ENCODE data around the gene HSD17B2.
"Not testable (repeated sequence)": the region's sequence is repeated elsewhere in the genome, so short reads cannot be mapped to it uniquely, and the experiment has no call there.

Gene HSD17B2

GRCh38 chr16:82108100-82108499, 73.0 kb downstream of the HSD17B2 start:
- Mint-ChIP-seq H3K9me3 (no peaks in the 10 kb centered on the region), H3K4me1 (peaks cover 6% of the 10 kb centered on the region), H3K27ac (no peak overlapping the region), H3K36me3 (no peaks in the 10 kb centered on the region), H3K4me3 (no peak overlapping the region)
- ATAC-seq (no peak), DNase-seq (ENCODE audit: low spot score in 2 of 2) (no peak)

GRCh38 chr16:82108774-82109173, 73.7 kb downstream of the HSD17B2 start:
- Mint-ChIP-seq H3K4me3 (no peak overlapping the region), H3K9me3 (peaks cover 2% of the 10 kb centered on the region), H3K27ac (no peak overlapping the region), H3K36me3 (no peaks in the 10 kb centered on the region), H3K4me1 (peaks cover 6% of the 10 kb centered on the region)
- no peak for DNase-seq (ENCODE audit: low spot score in 2 of 2)
- no peak for ATAC-seq

GRCh38 chr16:82109266-82109665, 74.2 kb downstream of the HSD17B2 start:
- not testable (repeated sequence) for H3K4me1 Mint-ChIP-seq; H3K27ac Mint-ChIP-seq; H3K4me3 Mint-ChIP-seq; ATAC-seq; DNase-seq (ENCODE audit: low spot score in 2 of 2); H3K36me3 Mint-ChIP-seq; H3K9me3 Mint-ChIP-seq

GRCh38 chr16:82111944-82112343, 76.9 kb downstream of the HSD17B2 start:
- Mint-ChIP-seq H3K4me1 (peaks cover 6% of the 10 kb centered on the region), H3K4me3 (no peak overlapping the region), H3K36me3 (no peaks in the 10 kb centered on the region), H3K9me3 (peaks cover 2% of the 10 kb centered on the region), H3K27ac (no peak overlapping the region)
- ATAC-seq (peak; percentile 36), DNase-seq (ENCODE audit: low spot score in 2 of 2) (no peak)

- ATAC-seq: no peak
- H3K27ac Mint-ChIP-seq: no peak overlapping the region
- no peaks in the 10 kb centered on the region for H3K36me3 Mint-ChIP-seq
- H3K4me1 Mint-ChIP-seq: peaks cover 5% of the 10 kb centered on the region
- peaks cover 2% of the 10 kb centered on the region for H3K9me3 Mint-ChIP-seq
- no peak for DNase-seq (ENCODE audit: low spot score in 2 of 2)
- H3K4me3 Mint-ChIP-seq: no peak overlapping the region
These were observed 78.7 kb downstream of the HSD17B2 start for GRCh38 chr16:82113741-82114140.

GRCh38 chr16:82116535-82116934, 81.5 kb downstream of the HSD17B2 start:
- Mint-ChIP-seq H3K36me3 (no peaks in the 10 kb centered on the region), H3K4me1 (no peaks in the 10 kb centered on the region), H3K9me3 (peaks cover 2% of the 10 kb centered on the region), H3K27ac (no peak overlapping the region), H3K4me3 (no peak overlapping the region)
- ATAC-seq: no peak
- no peak for DNase-seq (ENCODE audit: low spot score in 2 of 2)

GRCh38 chr16:82118749-82119148, 83.7 kb downstream of the HSD17B2 start:
- DNase-seq (ENCODE audit: low spot score in 2 of 2) (no peak), ATAC-seq (no peak)
- Mint-ChIP-seq H3K4me3 (no peak overlapping the region), H3K36me3 (no peaks in the 10 kb centered on the region), H3K27ac (no peak overlapping the region), H3K9me3 (peaks cover under 1% of the 10 kb centered on the region), H3K4me1 (no peaks in the 10 kb centered on the region)

GRCh38 chr16:82119405-82119804, 84.4 kb downstream of the HSD17B2 start:
- ATAC-seq (no peak), DNase-seq (ENCODE audit: low spot score in 2 of 2) (no peak)
- Mint-ChIP-seq H3K4me3 (no peak overlapping the region), H3K36me3 (no peaks in the 10 kb centered on the region), H3K27ac (no peak overlapping the region), H3K4me1 (no peaks in the 10 kb centered on the region), H3K9me3 (no peaks in the 10 kb centered on the region)

- H3K9me3 Mint-ChIP-seq: no peaks in the 10 kb centered on the region
- H3K4me3 Mint-ChIP-seq: no peak overlapping the region
- no peak overlapping the region for H3K27ac Mint-ChIP-seq
- no peak for DNase-seq (ENCODE audit: low spot score in 2 of 2)
- no peaks in the 10 kb centered on the region for H3K36me3 Mint-ChIP-seq
- ATAC-seq: no peak
- H3K4me1 Mint-ChIP-seq: no peaks in the 10 kb centered on the region
These were observed 89.6 kb downstream of the HSD17B2 start for GRCh38 chr16:82124651-82125050.

- peaks cover 12% of the 10 kb centered on the region for H3K4me1 Mint-ChIP-seq
- DNase-seq (ENCODE audit: low spot score in 2 of 2) (no peak), ATAC-seq (no peak)
- no peaks in the 10 kb centered on the region for H3K9me3 Mint-ChIP-seq
- H3K36me3 Mint-ChIP-seq: no peaks in the 10 kb centered on the region
- no peak overlapping the region for H3K27ac Mint-ChIP-seq
- H3K4me3 Mint-ChIP-seq: no peak overlapping the region
These were observed 94.8 kb downstream of the HSD17B2 start for GRCh38 chr16:82129881-82130280.

- H3K36me3 Mint-ChIP-seq: no peaks in the 10 kb centered on the region
- H3K4me3 Mint-ChIP-seq: peak overlapping the region; percentile 23
- no peaks in the 10 kb centered on the region for H3K9me3 Mint-ChIP-seq
- DNase-seq (ENCODE audit: low spot score in 2 of 2) (no peak), ATAC-seq (peak; percentile 83)
- no peak overlapping the region for H3K27ac Mint-ChIP-seq
- H3K4me1 Mint-ChIP-seq: peaks cover 12% of the 10 kb centered on the region
These were observed 98.7 kb downstream of the HSD17B2 start for GRCh38 chr16:82133798-82134197.

- H3K27ac Mint-ChIP-seq: no peak overlapping the region
- peaks cover 12% of the 10 kb centered on the region for H3K4me1 Mint-ChIP-seq
- DNase-seq (ENCODE audit: low spot score in 2 of 2) (no peak), ATAC-seq (no peak)
- H3K9me3 Mint-ChIP-seq: no peaks in the 10 kb centered on the region
- no peaks in the 10 kb centered on the region for H3K36me3 Mint-ChIP-seq
- H3K4me3 Mint-ChIP-seq: no peak overlapping the region
These were observed 99.8 kb downstream of the HSD17B2 start for GRCh38 chr16:82134846-82135245.

- DNase-seq (ENCODE audit: low spot score in 2 of 2) (no peak), ATAC-seq (no peak)
- no peaks in the 10 kb centered on the region for H3K36me3 Mint-ChIP-seq
- no peaks in the 10 kb centered on the region for H3K9me3 Mint-ChIP-seq
- H3K4me1 Mint-ChIP-seq: peaks cover 12% of the 10 kb centered on the region
- no peak overlapping the region for H3K27ac Mint-ChIP-seq
- no peak overlapping the region for H3K4me3 Mint-ChIP-seq
These were observed 100.8 kb downstream of the HSD17B2 start for GRCh38 chr16:82135844-82136243.

GRCh38 chr16:82136956-82137821, 102.1 kb downstream of the HSD17B2 start:
- H3K4me1 Mint-ChIP-seq: peaks cover 12% of the 10 kb centered on the region
- DNase-seq (ENCODE audit: low spot score in 2 of 2): no peak

GRCh38 chr16:82137822-82138167, 102.7 kb downstream of the HSD17B2 start:
- no peak overlapping the region for H3K4me3 Mint-ChIP-seq
- no peak for ATAC-seq
- H3K4me1 Mint-ChIP-seq: peaks cover 12% of the 10 kb centered on the region
- H3K9me3 Mint-ChIP-seq: no peaks in the 10 kb centered on the region
- H3K36me3 Mint-ChIP-seq: no peaks in the 10 kb centered on the region
- no peak overlapping the region for H3K27ac Mint-ChIP-seq
- DNase-seq (ENCODE audit: low spot score in 2 of 2): no peak

More at GRCh38 chr16:82136956-82137821, 102.1 kb downstream of the HSD17B2 start:
- Mint-ChIP-seq H3K4me3 (no peak overlapping the region), H3K9me3 (no peaks in the 10 kb centered on the region), H3K27ac (no peak overlapping the region), H3K36me3 (no peaks in the 10 kb centered on the region)
- ATAC-seq: no peak

- no peaks in the 10 kb centered on the region for H3K36me3 Mint-ChIP-seq
- peak overlapping the region; percentile 43 for H3K27ac Mint-ChIP-seq
- peak overlapping the region; percentile 57 for H3K4me3 Mint-ChIP-seq
- H3K9me3 Mint-ChIP-seq: no peaks in the 10 kb centered on the region
- no peak for DNase-seq (ENCODE audit: low spot score in 2 of 2)
- ATAC-seq: no peak
- peaks cover 7% of the 10 kb centered on the region for H3K4me1 Mint-ChIP-seq
These were observed 103.6 kb downstream of the HSD17B2 start for GRCh38 chr16:82138478-82139285.

Data from stimulated activated effector memory CD8-positive, alpha-beta T cell treated with anti-CD3 and anti-CD28 coated beads, Interleukin-12 subunit alpha, Interleukin-12 subunit beta, amount 100 ng/mL, for 72 hours (primary cell).